ENCODE data around the gene CCS.
"Not testable (repeated sequence)": the region's sequence is repeated elsewhere in the genome, so short reads cannot be mapped to it uniquely, and the experiment has no call there.

The CCS gene

GRCh38 chr11:66628061-66628603, 35.1 kb downstream of the CCS start:
- DNase-seq, result no peak

GRCh38 chr11:66629356-66629755, 36.4 kb downstream of the CCS start:
- DNase-seq, result no peak

- DNase-seq, result no peak
Observed at GRCh38 chr11:66631883-66632282, 38.9 kb downstream of the CCS start.

DNA sequence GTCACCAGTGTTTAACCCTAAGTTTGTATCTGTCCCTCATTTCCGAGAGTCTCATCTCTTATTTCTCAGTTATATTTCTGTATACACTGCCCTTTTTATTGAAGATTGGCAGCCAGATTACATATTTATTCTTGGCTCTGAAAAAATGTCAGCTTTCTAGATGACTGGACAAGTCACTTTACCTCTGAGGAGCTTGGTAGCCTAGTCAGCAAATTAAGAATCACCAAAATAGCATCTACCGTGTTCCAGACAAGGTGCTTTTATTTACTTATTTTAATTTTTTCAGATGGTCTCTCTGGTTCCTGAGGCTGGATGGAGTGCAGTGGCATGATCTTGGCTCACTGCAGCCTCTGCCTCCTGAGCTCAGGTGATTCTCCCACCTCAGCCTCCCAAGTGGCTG, 40.0 kb downstream of the CCS start:
- no peak for DNase-seq

- DNase-seq, result peak; percentile 21
Observed at GRCh38 chr11:66636411-66636810, 43.4 kb downstream of the CCS start.

GRCh38 chr11:66637557-66638176, 44.7 kb downstream of the CCS start:
- DNase-seq, result peak; percentile 75

GRCh38 chr11:66638177-66639065, 45.4 kb downstream of the CCS start, which contains the start of gene RBM4:
Gene RBM4 (plus strand): TSS chr11:66638703. CDS start chr11:66639712, 1,009 bp downstream.
- DNase-seq, result peak; percentile 100

- peak; percentile 70 for DNase-seq
Observed at GRCh38 chr11:66639066-66639813, 46.3 kb downstream of the CCS start.

DNA sequence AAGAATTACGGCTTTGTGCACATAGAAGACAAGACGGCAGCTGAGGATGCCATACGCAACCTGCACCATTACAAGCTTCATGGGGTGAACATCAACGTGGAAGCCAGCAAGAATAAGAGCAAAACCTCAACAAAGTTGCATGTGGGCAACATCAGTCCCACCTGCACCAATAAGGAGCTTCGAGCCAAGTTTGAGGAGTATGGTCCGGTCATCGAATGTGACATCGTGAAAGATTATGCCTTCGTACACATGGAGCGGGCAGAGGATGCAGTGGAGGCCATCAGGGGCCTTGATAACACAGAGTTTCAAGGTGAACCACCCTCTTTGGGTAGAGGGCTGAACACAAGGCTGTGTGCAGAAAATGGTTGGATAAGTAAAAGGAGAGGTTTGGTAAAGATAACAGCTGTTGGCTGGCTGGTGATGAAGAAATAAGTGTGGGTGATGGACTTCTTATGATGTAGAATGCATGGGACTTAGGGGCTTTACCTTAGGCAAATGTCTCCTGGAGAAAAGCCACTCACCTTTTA, 46.9 kb downstream of the CCS start:
- DNase-seq, result not testable (repeated sequence)

DNA sequence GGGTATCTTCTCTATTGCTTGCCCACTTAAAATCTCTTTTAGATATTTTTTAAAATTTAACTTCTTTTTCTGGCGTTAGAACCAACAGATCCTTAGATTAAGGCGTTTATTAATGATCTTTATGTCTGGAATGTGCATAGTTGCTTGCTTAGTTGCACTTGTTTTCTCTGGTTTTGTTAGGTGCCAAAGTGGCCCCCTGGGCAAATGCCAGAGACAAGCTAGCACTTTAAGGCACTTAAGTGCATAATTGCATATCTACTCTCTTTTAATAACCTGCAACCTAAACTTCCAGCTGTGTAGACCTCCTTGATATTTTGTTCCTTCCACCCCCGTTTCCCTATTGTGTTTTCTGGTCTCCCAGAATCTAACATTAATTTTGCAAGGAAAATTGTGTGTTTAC, 48.8 kb downstream of the CCS start:
- DNase-seq, result peak; percentile 74

DNA sequence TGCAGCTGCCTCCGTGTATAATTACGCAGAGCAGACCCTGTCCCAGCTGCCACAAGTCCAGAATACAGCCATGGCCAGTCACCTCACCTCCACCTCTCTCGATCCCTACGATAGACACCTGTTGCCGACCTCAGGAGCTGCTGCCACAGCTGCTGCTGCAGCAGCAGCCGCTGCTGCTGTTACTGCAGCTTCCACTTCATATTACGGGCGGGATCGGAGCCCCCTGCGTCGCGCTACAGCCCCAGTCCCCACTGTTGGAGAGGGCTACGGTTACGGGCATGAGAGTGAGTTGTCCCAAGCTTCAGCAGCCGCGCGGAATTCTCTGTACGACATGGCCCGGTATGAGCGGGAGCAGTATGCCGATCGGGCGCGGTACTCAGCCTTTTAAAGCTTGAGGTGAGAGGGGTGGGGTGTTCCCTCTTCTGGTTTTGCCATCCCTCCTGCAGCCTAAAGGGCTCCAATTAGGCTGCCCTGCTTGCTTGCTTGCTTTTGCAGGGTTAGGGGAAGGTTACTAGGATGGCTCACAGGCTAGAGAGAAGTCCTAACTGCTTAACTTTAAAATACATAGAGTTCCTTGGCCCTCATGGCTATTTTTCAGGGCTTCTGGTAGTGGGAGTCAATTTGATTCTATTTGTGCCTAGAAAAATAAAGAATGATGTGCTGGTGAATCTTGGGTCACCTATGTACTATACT, 50.9 kb downstream of the CCS start:
- no peak for DNase-seq

DNA sequence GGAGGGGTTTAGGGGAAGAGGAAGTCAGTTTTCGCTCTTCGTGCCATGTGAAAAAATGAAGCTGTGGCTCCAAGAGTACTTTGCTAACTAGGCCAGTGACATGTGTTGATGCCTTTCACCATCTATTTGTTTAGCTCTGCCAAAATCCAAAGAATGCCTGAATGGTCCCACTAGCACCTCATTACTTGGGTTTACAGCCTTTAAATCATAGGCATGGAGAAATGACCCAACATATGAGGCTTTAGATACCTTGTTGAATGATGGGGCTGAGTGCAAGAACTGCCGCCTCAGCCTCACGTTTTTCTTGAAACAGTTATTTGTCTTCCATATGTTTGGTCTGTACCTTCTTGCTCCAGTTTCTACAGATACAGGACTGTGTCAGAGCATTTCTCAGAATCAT, 53.8 kb downstream of the CCS start:
- DNase-seq, result no peak

DNA sequence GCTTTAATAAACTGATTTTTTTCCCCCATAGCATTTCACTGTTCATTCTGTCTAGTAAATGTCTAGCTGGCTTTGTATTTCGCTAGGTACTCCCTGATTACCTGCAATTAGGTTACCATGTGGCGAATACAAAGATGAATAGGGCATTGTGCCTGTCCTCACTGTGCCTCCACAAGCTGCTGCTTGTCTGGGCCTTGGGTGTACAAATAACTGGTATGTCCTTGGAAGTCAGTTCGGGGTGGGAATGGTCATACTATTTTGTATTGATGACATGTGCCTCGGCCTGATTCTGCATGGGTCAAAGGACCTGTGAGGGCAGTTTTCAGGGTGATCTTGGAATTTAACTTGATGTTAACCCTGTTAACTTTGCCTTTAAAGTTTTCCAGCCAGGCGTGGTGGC, 56.9 kb downstream of the CCS start:
- DNase-seq, result no peak

DNA sequence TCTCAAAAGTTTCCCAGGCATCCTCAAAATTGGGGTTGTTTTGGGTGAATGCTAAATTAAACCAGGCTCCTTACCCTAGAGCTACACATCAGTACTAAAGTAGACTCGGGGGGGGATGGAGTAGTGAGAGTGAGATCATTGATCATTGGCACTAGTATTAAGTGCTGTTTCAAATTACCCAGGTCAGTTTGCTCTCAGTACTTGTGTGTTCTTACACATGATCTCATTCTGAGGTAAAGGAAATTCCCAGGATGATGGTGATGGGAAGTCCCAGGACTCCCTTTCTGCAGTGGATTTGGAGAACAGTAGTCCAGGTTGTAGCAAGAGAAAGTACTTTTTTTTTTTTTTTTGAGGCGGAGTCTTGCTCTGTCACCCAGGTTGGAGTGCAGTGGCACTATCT, 58.0 kb downstream of the CCS start:
- DNase-seq, result peak; percentile 34

DNA sequence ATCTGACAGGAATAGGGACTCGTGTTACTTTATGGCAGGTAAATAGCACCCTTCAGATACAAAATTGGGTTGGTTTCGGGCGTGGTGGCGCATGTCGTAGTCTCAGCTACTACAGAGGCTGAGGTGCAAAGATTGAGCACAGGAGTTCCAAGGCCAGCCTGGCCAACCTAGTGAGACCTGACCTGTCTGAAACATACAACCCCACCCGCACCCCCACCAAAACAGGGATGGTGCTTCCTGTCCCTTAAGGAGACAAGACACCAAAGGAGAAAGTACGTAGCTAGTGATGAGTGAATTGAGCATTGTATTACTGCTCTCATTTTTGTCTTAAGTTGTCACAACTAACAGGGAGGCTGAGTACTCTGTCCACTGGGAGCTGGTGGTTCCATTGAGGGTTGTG, 59.7 kb downstream of the CCS start:
- no peak for DNase-seq

GRCh38 chr11:66653123-66653522, 60.1 kb downstream of the CCS start:
- no peak for DNase-seq
